ENCODE results near the gene AGAP1.

DNA sequence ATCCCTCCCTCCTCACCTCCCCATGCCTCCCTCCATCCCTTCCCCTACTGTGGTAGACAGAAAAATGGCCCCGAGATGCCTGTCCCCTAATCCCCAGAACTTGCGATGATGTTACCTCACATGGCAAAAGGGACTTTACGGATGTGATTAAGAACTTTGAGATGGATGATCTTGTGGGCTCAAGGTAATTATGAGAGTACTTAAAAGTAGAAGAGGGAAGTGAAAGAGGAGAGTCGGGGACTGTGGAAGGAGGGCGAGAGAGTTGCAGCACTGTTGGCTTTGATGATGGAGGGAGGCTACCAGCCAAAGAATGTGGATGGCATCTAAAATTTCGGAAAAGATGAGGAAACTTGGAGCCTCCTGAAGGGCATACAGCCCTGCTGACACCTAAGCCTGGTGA, 66.5 kb downstream of the AGAP1 start:
- TF ChIP-seq CTCF (IDR thresholded peaks at IDR 0.05) (no peak), POLR2A (IDR thresholded peaks at IDR 0.05) (no peak)

All from uterus (tissue), 2 donors.